Progenitor cell of endocrine pancreas (in vitro differentiated cells): ENCODE measurements around the gene BTBD8. TPM values are rescaled to one million over a fixed set of nuclear protein-coding genes. Genes with fewer than 3 reads are reported as not detected.

Experiments
- DNase-seq: peaks from one replicate; pipeline ENCODE4 v3.0.0; 2021; ENCODE audit warnings: low spot score; ENCODE audit not compliant: unreplicated experiment
- H3K27ac Mint-ChIP-seq: 2 replicates; pipeline ENCODE4 v1.8.0; 2021; ENCODE audit warnings: mild to moderate bottlenecking, moderate library complexity, mixed read lengths
- H3K27me3 Mint-ChIP-seq: 2 replicates; pipeline ENCODE4 v1.8.0; 2021; ENCODE audit warnings: mixed read lengths
- H3K36me3 Mint-ChIP-seq: 2 replicates; pipeline ENCODE4 v1.8.0; 2022; ENCODE audit warnings: mixed read lengths; ENCODE audit not compliant: insufficient read depth
- H3K4me1 Mint-ChIP-seq: 2 replicates; pipeline ENCODE4 v1.8.0; 2021; ENCODE audit warnings: low read depth, mixed read lengths
- H3K4me3 Mint-ChIP-seq: 2 replicates; pipeline ENCODE4 v1.8.0; 2021; ENCODE audit warnings: low read depth, mild to moderate bottlenecking, moderate library complexity, mixed read lengths
- H3K9me3 Mint-ChIP-seq: 2 replicates; pipeline ENCODE4 v1.8.0; 2021; ENCODE audit warnings: low read depth, mixed read lengths
- CTCF ChIP-seq: fragments of 200-600 bp; sonication (generic); IDR thresholded peaks from one replicate; pipeline ENCODE4 v1.5.0; 2021; ENCODE audit warnings: antibody characterized with exemption, mild to moderate bottlenecking; ENCODE audit not compliant: unreplicated experiment
- total RNA-seq: library from RNA; stranded (reverse); gene quantifications from 2 replicates; pipeline ENCODE4 v1.2.1, GENCODE V29; 2021

BTBD8 gene
- total RNA-seq, 1 donor from 2014 or later: 8.2 TPM

GRCh38 chr1:92184632-92185031, 104.5 kb downstream of the BTBD8 start:
- peaks cover 6% of the 10 kb centered on the region for H3K36me3 Mint-ChIP-seq
- H3K9me3 Mint-ChIP-seq: no peaks in the 10 kb centered on the region
- no peak for TF ChIP-seq CTCF
- no peaks in the 10 kb centered on the region for H3K27me3 Mint-ChIP-seq
- H3K27ac Mint-ChIP-seq: no peak overlapping the region
- no peaks in the 10 kb centered on the region for H3K4me1 Mint-ChIP-seq
- DNase-seq: no peak
- no peak overlapping the region for H3K4me3 Mint-ChIP-seq

- no peak for TF ChIP-seq CTCF
- H3K4me1 Mint-ChIP-seq: no peaks in the 10 kb centered on the region
- H3K27ac Mint-ChIP-seq: no peak overlapping the region
- no peaks in the 10 kb centered on the region for H3K27me3 Mint-ChIP-seq
- no peaks in the 10 kb centered on the region for H3K9me3 Mint-ChIP-seq
- peaks cover 4% of the 10 kb centered on the region for H3K36me3 Mint-ChIP-seq
- no peak for DNase-seq
- H3K4me3 Mint-ChIP-seq: no peak overlapping the region
Measured at GRCh38 chr1:92186081-92186480, 105.9 kb downstream of the BTBD8 start.

- H3K27me3 Mint-ChIP-seq: no peaks in the 10 kb centered on the region
- DNase-seq: no peak
- H3K36me3 Mint-ChIP-seq: no peaks in the 10 kb centered on the region
- no peaks in the 10 kb centered on the region for H3K4me1 Mint-ChIP-seq
- no peak overlapping the region for H3K4me3 Mint-ChIP-seq
- TF ChIP-seq CTCF: no peak
- H3K9me3 Mint-ChIP-seq: no peaks in the 10 kb centered on the region
- no peak overlapping the region for H3K27ac Mint-ChIP-seq
Measured at GRCh38 chr1:92188436-92189255, 108.5 kb downstream of the BTBD8 start.

- TF ChIP-seq CTCF: no peak
- Mint-ChIP-seq H3K27ac (no peak overlapping the region), H3K4me3 (no peak overlapping the region), H3K4me1 (no peaks in the 10 kb centered on the region), H3K9me3 (no peaks in the 10 kb centered on the region), H3K27me3 (no peaks in the 10 kb centered on the region), H3K36me3 (no peaks in the 10 kb centered on the region)
- DNase-seq: no peak
Measured at GRCh38 chr1:92191726-92192125, 111.6 kb downstream of the BTBD8 start.

- no peak overlapping the region for H3K27ac Mint-ChIP-seq
- DNase-seq: no peak
- H3K36me3 Mint-ChIP-seq: no peaks in the 10 kb centered on the region
- no peaks in the 10 kb centered on the region for H3K27me3 Mint-ChIP-seq
- no peaks in the 10 kb centered on the region for H3K4me1 Mint-ChIP-seq
- no peak for TF ChIP-seq CTCF
- H3K4me3 Mint-ChIP-seq: no peak overlapping the region
- H3K9me3 Mint-ChIP-seq: no peaks in the 10 kb centered on the region
Measured at GRCh38 chr1:92192246-92192645, 112.1 kb downstream of the BTBD8 start.
